Stimulated activated CD4-positive, alpha-beta T cell treated with anti-CD3 and anti-CD28 coated beads, Interleukin-1b, Interleukin-23, amount 100 ng/mL, for 24 hours (primary cell): Measurements from ENCODE around the gene TOR1AIP2.
"Not testable (repeated sequence)": the region's sequence is repeated elsewhere in the genome, so short reads cannot be mapped to it uniquely, and the experiment has no call there.

Source experiments
- DNase-seq, 4 experiments: peaks; one replicate each; pipeline ENCODE4 v3.0.0-alpha.2; 2020; ENCODE audit warnings: low read depth in 4 of 4, low spot score in 1 of 4

The TOR1AIP2 gene

GRCh38 chr1:179876300-179876715, 1.3 kb downstream of the TOR1AIP2 start:
- no peak for DNase-seq

GRCh38 chr1:179875596-179876299, 1.9 kb downstream of the TOR1AIP2 start:
- no peak for DNase-seq

GRCh38 chr1:179873438-179873851, 4.2 kb downstream of the TOR1AIP2 start:
- no peak for DNase-seq

- DNase-seq: no peak
Observed at GRCh38 chr1:179872558-179872957, 5.0 kb downstream of the TOR1AIP2 start.

- no peak for DNase-seq
Observed at GRCh38 chr1:179871940-179872339, 5.7 kb downstream of the TOR1AIP2 start.

- no peak for DNase-seq
Observed at GRCh38 chr1:179870870-179871269, 6.7 kb downstream of the TOR1AIP2 start.

- DNase-seq: peak in 1 of 4 experiments; percentile 20
Observed at GRCh38 chr1:179867493-179868330, 9.9 kb downstream of the TOR1AIP2 start.

- no peak for DNase-seq
Observed at GRCh38 chr1:179866616-179867015, 11.0 kb downstream of the TOR1AIP2 start.

GRCh38 chr1:179865377-179865776, 12.2 kb downstream of the TOR1AIP2 start:
- DNase-seq: no peak

- no peak for DNase-seq
Observed at GRCh38 chr1:179860652-179861051, 17.0 kb downstream of the TOR1AIP2 start.

- no peak for DNase-seq
Observed at GRCh38 chr1:179857009-179857408, 20.6 kb downstream of the TOR1AIP2 start.

- DNase-seq: no peak
Observed at GRCh38 chr1:179856296-179856695, 21.3 kb downstream of the TOR1AIP2 start.

- not testable (repeated sequence) for DNase-seq
Observed at GRCh38 chr1:179855831-179856230, 21.8 kb downstream of the TOR1AIP2 start.

- DNase-seq: no peak
Observed at GRCh38 chr1:179853102-179853501, 24.5 kb downstream of the TOR1AIP2 start.

- DNase-seq: no peak
Observed at GRCh38 chr1:179848233-179848632, 29.4 kb downstream of the TOR1AIP2 start.

- no peak for DNase-seq
Observed at GRCh38 chr1:179840107-179840506, 37.5 kb downstream of the TOR1AIP2 start.

GRCh38 chr1:179836686-179837445, 40.7 kb downstream of the TOR1AIP2 start:
- not testable (repeated sequence) for DNase-seq

GRCh38 chr1:179831852-179832699, 45.5 kb downstream of the TOR1AIP2 start:
- DNase-seq: no peak

- no peak for DNase-seq
Observed at GRCh38 chr1:179831225-179831624, 46.4 kb downstream of the TOR1AIP2 start.

- no peak for DNase-seq
Observed at GRCh38 chr1:179828554-179829110, 49.0 kb downstream of the TOR1AIP2 start.
